SK-N-SH (cell line): Measurements from ENCODE around the gene C20orf141. TPM values are rescaled to one million over a fixed set of nuclear protein-coding genes. Genes with fewer than 3 reads are reported as not detected.

ENCODE experiments used
- CTCF ChIA-PET: fragments of 300-600, 350-600 bp; formaldehyde crosslinking; extraction: SDS; loops from one replicate; lab custom pipeline; 2021; lab: Yijun Ruan, JAX
- POLR2A ChIA-PET: fragments of 350-600 bp; sonication (Branson Sonifier 250); formaldehyde crosslinking; extraction: SDS; loops from one replicate; lab custom pipeline; 2020; ENCODE audit warnings: antibody characterized with exemption, inconsistent platforms; lab: Yijun Ruan, JAX
- DNase-seq: peaks from one replicate; pipeline ENCODE4 v3.0.0; 2012
- H2AFZ ChIP-seq: fragments of 200-600 bp; sonication (generic); 2 replicates; pipeline ENCODE4 v1.8.1; 2016; ENCODE audit warnings: antibody characterized with exemption, mild to moderate bottlenecking, low read depth
- H3F3A ChIP-seq: fragments of 200-600 bp; sonication (generic); replicated peaks from 2 replicates; pipeline ENCODE3; 2016; ENCODE audit warnings: antibody characterized with exemption, mild to moderate bottlenecking; ENCODE audit not compliant: insufficient read depth
- H3K27ac ChIP-seq, 2 experiments: fragments of 200-500 bp in 1 of 2; fragments of 200-600 bp in 1 of 2; sonication (Bioruptor generic) in 1 of 2; sonication (generic), shearing (Covaris generic) in 1 of 2; 2 replicates each; pipeline versions ENCODE4 v1.5.1 to v1.6.1; 2014 to 2016; ENCODE audit warnings: low read depth in 2 of 2, inconsistent platforms in 1 of 2, low read length in 1 of 2, mild to moderate bottlenecking in 1 of 2, mixed read lengths in 1 of 2
- H3K27me3 ChIP-seq: fragments of 200-600 bp; sonication (generic), shearing (Covaris generic); 2 replicates; pipeline ENCODE4 v1.6.1; 2016; ENCODE audit warnings: mixed run types; ENCODE audit not compliant: insufficient read depth
- H3K36me3 ChIP-seq, 2 experiments: fragments of 200-500 bp in 1 of 2; fragments of 200-600 bp in 1 of 2; sonication (Bioruptor generic) in 1 of 2; sonication (generic) in 1 of 2; replicated peaks in 1 of 2; 2 replicates each; pipeline versions ENCODE3 to v1.5.1; 2014 to 2016; ENCODE audit warnings: low read length in 1 of 2, mild to moderate bottlenecking in 1 of 2; ENCODE audit not compliant: insufficient read depth in 2 of 2, control insufficient read depth in 1 of 2
- H3K4me1 ChIP-seq, 2 experiments: fragments of 200-500 bp in 1 of 2; fragments of 200-600 bp in 1 of 2; sonication (Bioruptor generic) in 1 of 2; sonication (generic), shearing (Covaris generic) in 1 of 2; 2 replicates each; pipeline versions ENCODE4 v1.5.1 to v1.6.1; 2014 to 2016; ENCODE audit warnings: low read depth in 1 of 2, low read length in 1 of 2, mixed run types in 1 of 2; ENCODE audit not compliant: insufficient read depth in 2 of 2, control insufficient read depth in 1 of 2
- H3K4me2 ChIP-seq: fragments of 200-600 bp; sonication (generic), shearing (Covaris generic); 2 replicates; pipeline ENCODE4 v1.6.1; 2017; ENCODE audit warnings: mixed run types
- H3K4me3 ChIP-seq, 2 experiments: fragments of 200-500 bp in 1 of 2; fragments of 200-600 bp in 1 of 2; sonication (Bioruptor generic) in 1 of 2; sonication (generic), shearing (Covaris generic) in 1 of 2; 2 replicates each; pipeline versions ENCODE4 v1.5.1 to v1.8.1; 2014 to 2016; ENCODE audit warnings: low read depth in 2 of 2, inconsistent platforms in 1 of 2, low read length in 1 of 2, mild to moderate bottlenecking in 1 of 2, mixed read lengths in 1 of 2, moderate library complexity in 1 of 2
- H3K79me2 ChIP-seq: fragments of 200-600 bp; sonication (generic); 2 replicates; pipeline ENCODE4 v1.8.1; 2017; ENCODE audit warnings: mild to moderate bottlenecking; ENCODE audit not compliant: insufficient read depth
- H3K9ac ChIP-seq: fragments of 200-600 bp; sonication (generic); 2 replicates; pipeline ENCODE4 v1.6.1; 2017; ENCODE audit warnings: mixed run types
- H3K9me2 ChIP-seq: fragments of 200-600 bp; sonication (generic); 2 replicates; pipeline ENCODE4 v1.6.1; 2017; ENCODE audit warnings: mixed run types
- H3K9me3 ChIP-seq: fragments of 200-600 bp; sonication (generic); 2 replicates; pipeline ENCODE4 v1.6.1; 2017; ENCODE audit warnings: mixed run types, mild to moderate bottlenecking, moderate library complexity
- H4K20me1 ChIP-seq: fragments of 200-600 bp; sonication (generic); 2 replicates; pipeline ENCODE4 v1.6.1; 2017; ENCODE audit warnings: mild to moderate bottlenecking, mixed run types; ENCODE audit not compliant: insufficient read depth
- CHD2 ChIP-seq: fragments of 150-350 bp; IDR thresholded peaks from 2 replicates; pipeline ENCODE4 v1.6.1; 2018; ENCODE audit warnings: low read length; ENCODE audit not compliant: partially characterized antibody
- ELF1 ChIP-seq: IDR thresholded peaks from 2 replicates; pipeline ENCODE4 v1.4.0; 2012
- EP300 ChIP-seq, 2 experiments: IDR thresholded peaks; 2 replicates each; pipeline versions ENCODE4 v1.4.0 to v1.6.1; 2012; ENCODE audit warnings: borderline replicate concordance in 1 of 2, low read depth in 1 of 2, low read length in 1 of 2
- FOXJ3 ChIP-seq: sonication (generic); formaldehyde crosslinking; IDR thresholded peaks from 2 replicates; pipeline ENCODE4 v1.5.1; 2020; ENCODE audit warnings: mild to moderate bottlenecking, missing genetic modification reagents
- GABPA ChIP-seq: IDR thresholded peaks from 2 replicates; pipeline ENCODE4 v1.4.0; 2012; ENCODE audit warnings: low read depth, mild to moderate bottlenecking
- JUND ChIP-seq: IDR thresholded peaks from 2 replicates; pipeline ENCODE4 v1.4.0; 2012
- NFIC ChIP-seq: IDR thresholded peaks from 2 replicates; pipeline ENCODE4 v1.4.0; 2012; ENCODE audit warnings: borderline replicate concordance
- NRF1 ChIP-seq: IDR thresholded peaks from 2 replicates; pipeline ENCODE4 v1.6.1; 2012; ENCODE audit warnings: low read depth, mild to moderate bottlenecking, low read length
- RAD21 ChIP-seq: IDR thresholded peaks from 2 replicates; pipeline ENCODE4 v1.6.1; 2012; ENCODE audit warnings: mild to moderate bottlenecking, low read length
- RCOR1 ChIP-seq: fragments of 150-350 bp; IDR thresholded peaks from 2 replicates; pipeline ENCODE4 v1.6.1; 2017; ENCODE audit warnings: antibody characterized with exemption, low read length
- RFX5 ChIP-seq: IDR thresholded peaks from 2 replicates; pipeline ENCODE4 v1.6.1; 2012; ENCODE audit warnings: mild to moderate bottlenecking, improper control_type of control experiment, low read length
- RXRA ChIP-seq: IDR thresholded peaks from 2 replicates; pipeline ENCODE4 v1.4.0; 2012; ENCODE audit warnings: low read depth, mild to moderate bottlenecking, borderline replicate concordance
- SMC3 ChIP-seq: IDR thresholded peaks from 2 replicates; pipeline ENCODE4 v1.6.1; 2012; ENCODE audit warnings: low read depth, low read length, improper control_type of control experiment
- TAF1 ChIP-seq: IDR thresholded peaks from 2 replicates; pipeline ENCODE4 v1.6.1; 2012; ENCODE audit warnings: low read depth, mild to moderate bottlenecking, low read length, moderate library complexity, borderline replicate concordance
- TCF12 ChIP-seq: IDR thresholded peaks from 2 replicates; pipeline ENCODE4 v1.4.0; 2012
- TEAD4 ChIP-seq: IDR thresholded peaks from 2 replicates; pipeline ENCODE4 v1.4.0; 2012; ENCODE audit warnings: mild to moderate bottlenecking, borderline replicate concordance; ENCODE audit not compliant: insufficient read depth
- YY1 ChIP-seq: IDR thresholded peaks from 2 replicates; pipeline ENCODE4 v1.4.0; 2012; ENCODE audit warnings: low read depth, mild to moderate bottlenecking
- WGBS: methylation state at CpG from one replicate; pipeline ENCODE4 v1.1.6; 2017; ENCODE audit warnings: low lambda C conversion rate; 5-methylcytosine and 5-hydroxymethylcytosine counted together
- polyA plus RNA-seq, 3 experiments: library from polyadenylated mRNA; depleted of rRNA; stranded (reverse); fragments of >200 nt; gene quantifications; 2 replicates each; pipeline ENCODE4 v1.2.3, GENCODE V29; 2012
- TF ChIP-seq, protein P1 (sequence below): IDR thresholded peaks from 2 replicates; pipeline ENCODE4 v1.4.0; 2012; ENCODE audit warnings: low read depth, borderline replicate concordance
- TF ChIP-seq, protein P2 (sequence below): fragments of 150-350 bp; IDR thresholded peaks from 2 replicates; pipeline ENCODE4 v1.6.1; 2016; ENCODE audit warnings: mild to moderate bottlenecking, low read depth, low read length
- TF ChIP-seq, protein P3 (sequence below): fragments of 200-600 bp; sonication (generic); IDR thresholded peaks from 2 replicates; pipeline ENCODE4 v1.6.1; 2017; ENCODE audit warnings: antibody characterized with exemption, mild to moderate bottlenecking, moderate library complexity

Gene C20orf141
- polyA plus RNA-seq, 1 of the 3 experiments (the other 2 are of a cell fraction) = 1.2 TPM

DNA sequence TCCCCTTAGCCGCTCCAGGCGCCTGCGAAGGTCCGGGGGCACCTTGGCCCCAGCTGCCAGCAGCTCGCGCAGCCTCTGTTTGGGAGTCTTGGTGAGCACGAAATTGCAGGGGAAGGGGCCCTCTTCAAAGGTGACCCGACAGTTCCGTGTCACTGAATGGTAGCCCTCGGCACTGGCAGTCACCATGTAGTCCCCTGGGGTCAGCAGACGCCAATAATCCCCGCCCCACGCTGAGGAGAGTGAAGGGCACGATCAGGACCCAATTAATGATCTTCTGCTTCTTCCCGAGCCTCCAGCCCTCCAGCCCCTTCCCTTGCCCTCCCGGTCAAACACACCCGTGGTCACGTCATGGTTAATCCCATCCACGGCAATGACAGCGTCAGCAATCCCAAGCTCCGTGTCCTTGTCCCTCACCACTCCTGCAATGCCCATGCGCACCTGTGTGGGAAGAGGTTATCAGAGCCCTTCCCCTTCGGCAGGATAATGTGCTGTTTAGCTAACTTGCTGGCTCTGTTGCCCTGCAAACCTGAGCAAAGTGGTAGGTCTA lies 20.5 kb upstream of the C20orf141 start:
- Histone ChIP-seq H3K27me3 (no peaks in the 10 kb centered on the region; the same call in 1 of the 2 replicates), H3F3A (no peaks in the 10 kb centered on the region), H3K79me2 (no peaks in the 10 kb centered on the region), H2AFZ (no peak overlapping the region), H3K4me3 (no peak overlapping the region)
- POLR2A ChIA-PET = no interaction called here
- no peak for DNase-seq
- no peak for TF ChIP-seq YY1
- no peak for TF ChIP-seq EP300 (IDR thresholded peaks at IDR 0.05; ENCODE audit: borderline replicate concordance in 1 of 2, low read depth in 1 of 2, low read length in 1 of 2)
- TF ChIP-seq CHD2 = no peak
- TF ChIP-seq, all 33 proteins: peak for 0
- CTCF ChIA-PET = interaction anchor here (0.8 to 3.3 kb wide), 3 partner anchors 58 to 206 kb away, joined by 3 to 9 read pairs (median 4); no protein-coding TSS in a partner anchor
- H3K4me1 ChIP-seq = peaks cover 0 to 7% of the 10 kb centered on the region in 2 experiments; a peak in 1 of 4 replicates
- WGBS = 89% methylated on average over 23 of the region's 23 CpGs
- no peaks in the 10 kb centered on the region for H3K9me3 ChIP-seq
- no peak overlapping the region for H3K4me2 ChIP-seq
- no peak overlapping the region for H3K27ac ChIP-seq
- peaks cover 0 to 19% of the 10 kb centered on the region in 2 experiments for H3K36me3 ChIP-seq
- no peaks in the 10 kb centered on the region for H3K9me2 ChIP-seq
- H4K20me1 ChIP-seq = no peaks in the 10 kb centered on the region
- H3K9ac ChIP-seq = no peak overlapping the region

DNA sequence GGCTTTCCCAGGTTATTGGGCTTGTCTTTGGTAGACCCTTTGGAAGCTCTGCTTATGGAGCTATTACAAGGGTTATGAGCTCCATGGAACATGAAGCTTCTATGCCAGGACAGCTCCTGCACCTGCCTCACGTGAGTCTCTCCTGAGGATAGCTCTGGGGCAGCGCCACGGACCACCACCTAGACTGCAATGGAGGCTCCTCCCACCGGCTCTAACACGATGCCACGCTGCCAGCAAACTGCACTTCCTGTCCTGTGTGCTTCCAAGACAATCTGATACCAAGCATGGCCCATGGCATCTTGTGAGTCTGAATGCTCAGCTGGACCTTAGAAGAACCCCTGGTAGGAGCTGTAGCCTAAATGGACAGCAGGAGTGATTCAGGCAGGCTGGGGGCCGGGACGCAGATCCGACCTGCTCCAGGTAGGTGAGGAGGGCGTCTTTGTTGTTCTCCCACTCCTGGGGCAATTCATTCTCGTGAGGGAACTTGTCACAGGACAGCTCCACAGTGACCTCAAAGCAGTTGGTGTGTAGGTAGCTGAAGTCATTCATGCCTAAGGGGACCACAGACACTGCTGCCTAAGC lies 19.8 kb upstream of the C20orf141 start:
- Histone ChIP-seq H3K79me2 (no peaks in the 10 kb centered on the region), H3K4me1 (peaks cover 0 to 8% of the 10 kb centered on the region in 2 experiments; a peak in 1 of 4 replicates), H3F3A (no peaks in the 10 kb centered on the region), H3K27ac (no peak overlapping the region), H4K20me1 (no peaks in the 10 kb centered on the region), H3K9ac (no peak overlapping the region), H2AFZ (no peak overlapping the region), H3K27me3 (no peaks in the 10 kb centered on the region), H3K4me3 (no peak overlapping the region), H3K9me2 (no peaks in the 10 kb centered on the region), H3K9me3 (no peaks in the 10 kb centered on the region), H3K36me3 (peaks cover 0 to 19% of the 10 kb centered on the region in 2 experiments), H3K4me2 (no peak overlapping the region)
- CTCF ChIA-PET = interaction anchor here (0.8 to 3.3 kb wide), 3 partner anchors 57 to 206 kb away, joined by 3 to 9 read pairs (median 4); no protein-coding TSS in a partner anchor
- 80% methylated on average over 3 of the region's 11 CpGs for WGBS
- DNase-seq = no peak
- POLR2A ChIA-PET = no interaction called here
- TF ChIP-seq FOXJ3 (CRISPR knock-in tag) = no peak
- no peak for TF ChIP-seq ELF1
- no peak for TF ChIP-seq EP300 (IDR thresholded peaks at IDR 0.05; ENCODE audit: borderline replicate concordance in 1 of 2, low read depth in 1 of 2, low read length in 1 of 2)
- no peak for TF ChIP-seq CHD2
- no peak for TF ChIP-seq GABPA
- TF ChIP-seq TCF12 = no peak
- TF ChIP-seq TAF1 = no peak
- TF ChIP-seq RCOR1 = no peak
- no peak for TF ChIP-seq TEAD4
- TF ChIP-seq NRF1 = no peak
- TF ChIP-seq, protein P1, sequence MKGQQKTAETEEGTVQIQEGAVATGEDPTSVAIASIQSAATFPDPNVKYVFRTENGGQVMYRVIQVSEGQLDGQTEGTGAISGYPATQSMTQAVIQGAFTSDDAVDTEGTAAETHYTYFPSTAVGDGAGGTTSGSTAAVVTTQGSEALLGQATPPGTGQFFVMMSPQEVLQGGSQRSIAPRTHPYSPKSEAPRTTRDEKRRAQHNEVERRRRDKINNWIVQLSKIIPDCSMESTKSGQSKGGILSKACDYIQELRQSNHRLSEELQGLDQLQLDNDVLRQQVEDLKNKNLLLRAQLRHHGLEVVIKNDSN = no peak
- no peak for TF ChIP-seq RAD21
- TF ChIP-seq, protein P2, sequence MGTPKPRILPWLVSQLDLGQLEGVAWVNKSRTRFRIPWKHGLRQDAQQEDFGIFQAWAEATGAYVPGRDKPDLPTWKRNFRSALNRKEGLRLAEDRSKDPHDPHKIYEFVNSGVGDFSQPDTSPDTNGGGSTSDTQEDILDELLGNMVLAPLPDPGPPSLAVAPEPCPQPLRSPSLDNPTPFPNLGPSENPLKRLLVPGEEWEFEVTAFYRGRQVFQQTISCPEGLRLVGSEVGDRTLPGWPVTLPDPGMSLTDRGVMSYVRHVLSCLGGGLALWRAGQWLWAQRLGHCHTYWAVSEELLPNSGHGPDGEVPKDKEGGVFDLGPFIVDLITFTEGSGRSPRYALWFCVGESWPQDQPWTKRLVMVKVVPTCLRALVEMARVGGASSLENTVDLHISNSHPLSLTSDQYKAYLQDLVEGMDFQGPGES = no peak
- no peak for TF ChIP-seq RXRA
- no peak for TF ChIP-seq RFX5
- no peak for TF ChIP-seq NFIC
- TF ChIP-seq JUND = no peak
- TF ChIP-seq, protein P3, sequence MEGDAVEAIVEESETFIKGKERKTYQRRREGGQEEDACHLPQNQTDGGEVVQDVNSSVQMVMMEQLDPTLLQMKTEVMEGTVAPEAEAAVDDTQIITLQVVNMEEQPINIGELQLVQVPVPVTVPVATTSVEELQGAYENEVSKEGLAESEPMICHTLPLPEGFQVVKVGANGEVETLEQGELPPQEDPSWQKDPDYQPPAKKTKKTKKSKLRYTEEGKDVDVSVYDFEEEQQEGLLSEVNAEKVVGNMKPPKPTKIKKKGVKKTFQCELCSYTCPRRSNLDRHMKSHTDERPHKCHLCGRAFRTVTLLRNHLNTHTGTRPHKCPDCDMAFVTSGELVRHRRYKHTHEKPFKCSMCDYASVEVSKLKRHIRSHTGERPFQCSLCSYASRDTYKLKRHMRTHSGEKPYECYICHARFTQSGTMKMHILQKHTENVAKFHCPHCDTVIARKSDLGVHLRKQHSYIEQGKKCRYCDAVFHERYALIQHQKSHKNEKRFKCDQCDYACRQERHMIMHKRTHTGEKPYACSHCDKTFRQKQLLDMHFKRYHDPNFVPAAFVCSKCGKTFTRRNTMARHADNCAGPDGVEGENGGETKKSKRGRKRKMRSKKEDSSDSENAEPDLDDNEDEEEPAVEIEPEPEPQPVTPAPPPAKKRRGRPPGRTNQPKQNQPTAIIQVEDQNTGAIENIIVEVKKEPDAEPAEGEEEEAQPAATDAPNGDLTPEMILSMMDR = no peak
- no peak for TF ChIP-seq YY1
- TF ChIP-seq SMC3 = no peak
